Measurements from ENCODE around the gene KIAA0825.

The KIAA0825 gene

GRCh38 chr5:94312298-94312697 is 306.1 kb downstream of the KIAA0825 start:
- DNase-seq (ENCODE audit: low read depth, low spot score): no peak

- no peak for DNase-seq (ENCODE audit: low read depth, low spot score)
Observed at GRCh38 chr5:94310833-94311232, 307.6 kb downstream of the KIAA0825 start.

GRCh38 chr5:94309141-94309540 is 309.3 kb downstream of the KIAA0825 start:
- DNase-seq (ENCODE audit: low read depth, low spot score): no peak

- DNase-seq (ENCODE audit: low read depth, low spot score): no peak
Observed at GRCh38 chr5:94308442-94308841, 310.0 kb downstream of the KIAA0825 start.

- no peak for DNase-seq (ENCODE audit: low read depth, low spot score)
Observed at GRCh38 chr5:94304146-94304545, 314.3 kb downstream of the KIAA0825 start.

GRCh38 chr5:94288937-94289336 is 329.5 kb downstream of the KIAA0825 start:
- DNase-seq (ENCODE audit: low read depth, low spot score): no peak

- DNase-seq (ENCODE audit: low read depth, low spot score): no peak
Observed at GRCh38 chr5:94285984-94286383, 332.4 kb downstream of the KIAA0825 start.

- no peak for DNase-seq (ENCODE audit: low read depth, low spot score)
Observed at GRCh38 chr5:94283093-94283492, 335.3 kb downstream of the KIAA0825 start.

- no peak for DNase-seq (ENCODE audit: low read depth, low spot score)
Observed at GRCh38 chr5:94281236-94281801, 337.1 kb downstream of the KIAA0825 start.

- DNase-seq (ENCODE audit: low read depth, low spot score): no peak
Observed at GRCh38 chr5:94276751-94277150, 341.7 kb downstream of the KIAA0825 start.

GRCh38 chr5:94276048-94276447 is 342.4 kb downstream of the KIAA0825 start:
- no peak for DNase-seq (ENCODE audit: low read depth, low spot score)

GRCh38 chr5:94274707-94275106 is 343.7 kb downstream of the KIAA0825 start:
- DNase-seq (ENCODE audit: low read depth, low spot score): no peak

- DNase-seq (ENCODE audit: low read depth, low spot score): no peak
Observed at GRCh38 chr5:94268226-94268625, 350.2 kb downstream of the KIAA0825 start.

- no peak for DNase-seq (ENCODE audit: low read depth, low spot score)
Observed at GRCh38 chr5:94267350-94267899, 351.0 kb downstream of the KIAA0825 start.

- no peak for DNase-seq (ENCODE audit: low read depth, low spot score)
Observed at GRCh38 chr5:94266170-94266569, 352.2 kb downstream of the KIAA0825 start.

- DNase-seq (ENCODE audit: low read depth, low spot score): no peak
Observed at GRCh38 chr5:94263068-94263467, 355.3 kb downstream of the KIAA0825 start.

- no peak for DNase-seq (ENCODE audit: low read depth, low spot score)
Observed at GRCh38 chr5:94260096-94260495, 358.3 kb downstream of the KIAA0825 start.

GRCh38 chr5:94254214-94254613 is 364.2 kb downstream of the KIAA0825 start:
- DNase-seq (ENCODE audit: low read depth, low spot score): no peak

GRCh38 chr5:94250985-94251384 is 367.4 kb downstream of the KIAA0825 start:
- DNase-seq (ENCODE audit: low read depth, low spot score): no peak

GRCh38 chr5:94249430-94249829 is 369.0 kb downstream of the KIAA0825 start:
- DNase-seq (ENCODE audit: low read depth, low spot score): no peak

GRCh38 chr5:94248175-94248875 is 370.1 kb downstream of the KIAA0825 start:
- no peak for DNase-seq (ENCODE audit: low read depth, low spot score)

GRCh38 chr5:94245608-94246007 is 372.8 kb downstream of the KIAA0825 start:
- DNase-seq (ENCODE audit: low read depth, low spot score): no peak

GRCh38 chr5:94244921-94245320 is 373.5 kb downstream of the KIAA0825 start:
- no peak for DNase-seq (ENCODE audit: low read depth, low spot score)

All from smooth muscle cell of the brain vasculature (primary cell).